Chondrocyte (in vitro differentiated cells): ENCODE data around the gene IFIT1. TPM values are rescaled to one million over a fixed set of nuclear protein-coding genes. Genes with fewer than 3 reads are reported as not detected.
"Not testable (repeated sequence)": the region's sequence is repeated elsewhere in the genome, so short reads cannot be mapped to it uniquely, and the experiment has no call there.

Experiments used
- DNase-seq: peaks from one replicate; pipeline ENCODE4 v3.0.0; 2021; ENCODE audit warnings: mixed read lengths, low spot score
- H3K27ac Mint-ChIP-seq: one replicate; pipeline ENCODE4 v1.8.0; 2021; ENCODE audit warnings: mild to moderate bottlenecking, moderate library complexity, mixed read lengths; ENCODE audit not compliant: unreplicated experiment
- H3K27me3 Mint-ChIP-seq: 2 replicates; pipeline ENCODE4 v1.8.0; 2021; ENCODE audit warnings: low read depth, mixed read lengths
- H3K36me3 Mint-ChIP-seq: 2 replicates; pipeline ENCODE4 v1.8.0; 2021; ENCODE audit warnings: low read depth, mixed read lengths
- H3K4me1 Mint-ChIP-seq: 2 replicates; pipeline ENCODE4 v1.8.0; 2021; ENCODE audit warnings: low read depth, mild to moderate bottlenecking, mixed read lengths
- H3K4me3 Mint-ChIP-seq: one replicate; pipeline ENCODE4 v1.8.0; 2021; ENCODE audit warnings: mild to moderate bottlenecking, moderate library complexity, mixed read lengths; ENCODE audit not compliant: unreplicated experiment
- H3K9me3 Mint-ChIP-seq: 2 replicates; pipeline ENCODE4 v1.8.0; 2021; ENCODE audit warnings: low read depth, mixed read lengths
- total RNA-seq: library from RNA; stranded (reverse); gene quantifications from 3 replicates; pipeline ENCODE4 v1.2.1, GENCODE V29; 2021
- TF ChIP-seq, protein P1 (sequence below): fragments of 200-600 bp; sonication (generic); IDR thresholded peaks from 2 replicates; pipeline ENCODE4 v1.5.0; 2021; ENCODE audit warnings: antibody characterized with exemption, mild to moderate bottlenecking, moderate library complexity

The IFIT1 gene
- total RNA-seq, 1 donor from 2014 or later = 2.0 TPM

DNA sequence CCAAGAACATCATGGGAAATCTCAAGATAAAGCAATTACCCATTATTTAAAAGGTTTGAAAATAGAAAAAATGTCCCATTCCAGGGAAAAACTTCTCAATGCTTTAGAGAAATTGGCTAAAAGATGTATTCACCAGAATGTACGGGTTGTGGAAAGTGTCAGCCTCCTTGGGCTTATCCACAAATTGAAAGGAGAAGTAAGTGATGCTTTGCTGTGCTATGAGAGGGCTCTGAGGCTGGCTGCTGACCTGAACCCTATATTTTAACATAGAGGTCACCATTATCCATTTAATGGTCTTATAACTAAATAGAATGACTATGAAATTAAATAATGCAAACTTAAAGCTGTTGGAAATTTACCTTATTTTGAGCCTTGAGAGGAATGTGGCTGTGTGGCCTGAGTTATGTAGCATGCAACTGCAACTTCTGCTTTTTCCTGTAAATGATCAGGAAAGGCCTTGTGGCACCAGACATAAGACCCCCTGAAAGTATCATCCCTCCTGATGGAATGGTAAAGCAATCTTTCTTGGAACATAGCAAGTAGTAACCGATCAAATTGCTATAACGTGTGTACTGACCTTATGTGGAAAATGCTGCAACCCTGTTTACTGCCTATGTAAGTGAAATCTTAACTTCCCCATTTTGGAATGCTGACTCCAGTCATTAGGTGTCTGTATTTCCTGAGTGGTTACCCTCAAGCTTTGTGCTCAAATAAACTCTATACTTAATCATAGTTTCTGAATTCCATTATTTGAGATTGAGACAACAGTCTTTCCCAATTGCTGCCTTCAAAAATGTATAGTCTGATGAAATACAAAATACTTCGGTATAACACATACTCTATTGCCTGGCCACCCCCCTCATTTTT is 7.7 kb upstream of the IFIT1 start:
- Mint-ChIP-seq H3K4me3 (no peak overlapping the region), H3K4me1 (peaks cover 4% of the 10 kb centered on the region), H3K27me3 (no peaks in the 10 kb centered on the region), H3K36me3 (no peaks in the 10 kb centered on the region), H3K9me3 (no peaks in the 10 kb centered on the region), H3K27ac (no peak overlapping the region)
- TF ChIP-seq, protein P1, sequence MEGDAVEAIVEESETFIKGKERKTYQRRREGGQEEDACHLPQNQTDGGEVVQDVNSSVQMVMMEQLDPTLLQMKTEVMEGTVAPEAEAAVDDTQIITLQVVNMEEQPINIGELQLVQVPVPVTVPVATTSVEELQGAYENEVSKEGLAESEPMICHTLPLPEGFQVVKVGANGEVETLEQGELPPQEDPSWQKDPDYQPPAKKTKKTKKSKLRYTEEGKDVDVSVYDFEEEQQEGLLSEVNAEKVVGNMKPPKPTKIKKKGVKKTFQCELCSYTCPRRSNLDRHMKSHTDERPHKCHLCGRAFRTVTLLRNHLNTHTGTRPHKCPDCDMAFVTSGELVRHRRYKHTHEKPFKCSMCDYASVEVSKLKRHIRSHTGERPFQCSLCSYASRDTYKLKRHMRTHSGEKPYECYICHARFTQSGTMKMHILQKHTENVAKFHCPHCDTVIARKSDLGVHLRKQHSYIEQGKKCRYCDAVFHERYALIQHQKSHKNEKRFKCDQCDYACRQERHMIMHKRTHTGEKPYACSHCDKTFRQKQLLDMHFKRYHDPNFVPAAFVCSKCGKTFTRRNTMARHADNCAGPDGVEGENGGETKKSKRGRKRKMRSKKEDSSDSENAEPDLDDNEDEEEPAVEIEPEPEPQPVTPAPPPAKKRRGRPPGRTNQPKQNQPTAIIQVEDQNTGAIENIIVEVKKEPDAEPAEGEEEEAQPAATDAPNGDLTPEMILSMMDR = no peak
- no peak for DNase-seq

DNA sequence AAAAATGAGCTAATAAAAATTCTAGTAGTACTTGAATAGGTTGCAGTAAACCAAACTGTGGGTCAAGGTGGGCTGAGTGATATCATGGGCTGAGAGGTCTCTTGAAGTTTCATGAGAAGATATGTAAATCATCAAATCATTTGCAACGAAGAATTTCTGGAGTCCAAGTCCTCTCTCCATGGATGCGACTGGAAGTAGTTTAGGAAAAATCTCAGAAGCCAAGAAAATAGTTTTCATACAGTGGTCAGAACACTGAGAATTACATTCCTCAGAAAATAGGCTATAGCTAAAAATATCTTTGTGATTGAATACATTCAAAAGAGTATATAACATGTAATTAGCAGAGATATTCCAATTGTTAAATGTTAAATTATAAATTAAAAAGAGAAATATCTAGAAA is 3.6 kb upstream of the IFIT1 start:
- Mint-ChIP-seq H3K4me3 (no peak overlapping the region), H3K36me3 (no peaks in the 10 kb centered on the region), H3K9me3 (no peaks in the 10 kb centered on the region), H3K4me1 (peaks cover 19% of the 10 kb centered on the region), H3K27ac (no peak overlapping the region), H3K27me3 (no peaks in the 10 kb centered on the region)
- no peak for DNase-seq
- TF ChIP-seq, protein P1 = no peak

GRCh38 chr10:89389254-89389653 is 3.2 kb upstream of the IFIT1 start:
- DNase-seq = no peak
- H3K36me3 Mint-ChIP-seq = no peaks in the 10 kb centered on the region
- no peaks in the 10 kb centered on the region for H3K9me3 Mint-ChIP-seq
- peaks cover 19% of the 10 kb centered on the region for H3K4me1 Mint-ChIP-seq
- no peak overlapping the region for H3K4me3 Mint-ChIP-seq
- no peaks in the 10 kb centered on the region for H3K27me3 Mint-ChIP-seq
- no peak overlapping the region for H3K27ac Mint-ChIP-seq
- TF ChIP-seq, protein P1 = peak; percentile 80

- no peak for DNase-seq
- TF ChIP-seq, protein P1 = no peak
- Mint-ChIP-seq H3K4me3 (no peak overlapping the region), H3K27me3 (no peaks in the 10 kb centered on the region), H3K27ac (no peak overlapping the region), H3K4me1 (peaks cover 19% of the 10 kb centered on the region), H3K9me3 (no peaks in the 10 kb centered on the region), H3K36me3 (no peaks in the 10 kb centered on the region)
Measured at GRCh38 chr10:89390476-89391225, 1.8 kb upstream of the IFIT1 start.

GRCh38 chr10:89391226-89391576 is 1.2 kb upstream of the IFIT1 start:
- H3K27me3 Mint-ChIP-seq, H3K4me3 Mint-ChIP-seq, H3K9me3 Mint-ChIP-seq, H3K36me3 Mint-ChIP-seq, DNase-seq, H3K27ac Mint-ChIP-seq: not testable (repeated sequence)
- peaks cover 19% of the 10 kb centered on the region for H3K4me1 Mint-ChIP-seq
